GM12864 (cell line): ENCODE results near the gene PCID2.

Experiments used
- DNase-seq: peaks from one replicate; pipeline ENCODE4 v3.0.0-alpha.2; 2011; ENCODE audit warnings: low read depth
- H3K4me3 ChIP-seq: 2 replicates; pipeline ENCODE4 v1.5.1; 2011; ENCODE audit warnings: mild to moderate bottlenecking, low read depth, low read length, control low read depth
- TF ChIP-seq, protein P1 (sequence below): IDR thresholded peaks from 2 replicates; pipeline ENCODE4 v1.5.1; 2011; ENCODE audit warnings: low read depth, mild to moderate bottlenecking, moderate library complexity, low read length, control low read depth, inconsistent platforms; ENCODE audit errors: missing control alignments

The PCID2 gene

DNA sequence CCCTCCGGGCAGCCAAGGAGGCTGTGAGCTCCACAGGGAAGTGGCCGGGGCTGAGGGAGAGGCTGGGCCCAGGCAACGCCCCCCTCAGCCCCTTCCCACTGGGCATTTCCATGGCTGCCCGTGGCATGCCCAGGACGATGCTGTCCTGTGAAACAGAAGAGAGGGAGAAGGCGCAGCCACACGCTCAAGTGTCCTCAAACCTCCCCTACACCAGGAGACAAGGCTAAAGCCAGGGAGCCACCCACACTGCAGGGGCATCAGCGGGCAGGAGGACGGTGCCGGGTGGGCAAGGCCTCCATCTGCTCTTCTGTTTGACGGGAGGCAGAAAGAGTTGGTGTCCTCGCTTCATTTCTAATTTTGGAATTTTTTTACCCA, 64.2 kb downstream of the PCID2 start:
- TF ChIP-seq, protein P1, sequence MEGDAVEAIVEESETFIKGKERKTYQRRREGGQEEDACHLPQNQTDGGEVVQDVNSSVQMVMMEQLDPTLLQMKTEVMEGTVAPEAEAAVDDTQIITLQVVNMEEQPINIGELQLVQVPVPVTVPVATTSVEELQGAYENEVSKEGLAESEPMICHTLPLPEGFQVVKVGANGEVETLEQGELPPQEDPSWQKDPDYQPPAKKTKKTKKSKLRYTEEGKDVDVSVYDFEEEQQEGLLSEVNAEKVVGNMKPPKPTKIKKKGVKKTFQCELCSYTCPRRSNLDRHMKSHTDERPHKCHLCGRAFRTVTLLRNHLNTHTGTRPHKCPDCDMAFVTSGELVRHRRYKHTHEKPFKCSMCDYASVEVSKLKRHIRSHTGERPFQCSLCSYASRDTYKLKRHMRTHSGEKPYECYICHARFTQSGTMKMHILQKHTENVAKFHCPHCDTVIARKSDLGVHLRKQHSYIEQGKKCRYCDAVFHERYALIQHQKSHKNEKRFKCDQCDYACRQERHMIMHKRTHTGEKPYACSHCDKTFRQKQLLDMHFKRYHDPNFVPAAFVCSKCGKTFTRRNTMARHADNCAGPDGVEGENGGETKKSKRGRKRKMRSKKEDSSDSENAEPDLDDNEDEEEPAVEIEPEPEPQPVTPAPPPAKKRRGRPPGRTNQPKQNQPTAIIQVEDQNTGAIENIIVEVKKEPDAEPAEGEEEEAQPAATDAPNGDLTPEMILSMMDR, result no peak
- no peak overlapping the region for H3K4me3 ChIP-seq
- no peak for DNase-seq

DNA sequence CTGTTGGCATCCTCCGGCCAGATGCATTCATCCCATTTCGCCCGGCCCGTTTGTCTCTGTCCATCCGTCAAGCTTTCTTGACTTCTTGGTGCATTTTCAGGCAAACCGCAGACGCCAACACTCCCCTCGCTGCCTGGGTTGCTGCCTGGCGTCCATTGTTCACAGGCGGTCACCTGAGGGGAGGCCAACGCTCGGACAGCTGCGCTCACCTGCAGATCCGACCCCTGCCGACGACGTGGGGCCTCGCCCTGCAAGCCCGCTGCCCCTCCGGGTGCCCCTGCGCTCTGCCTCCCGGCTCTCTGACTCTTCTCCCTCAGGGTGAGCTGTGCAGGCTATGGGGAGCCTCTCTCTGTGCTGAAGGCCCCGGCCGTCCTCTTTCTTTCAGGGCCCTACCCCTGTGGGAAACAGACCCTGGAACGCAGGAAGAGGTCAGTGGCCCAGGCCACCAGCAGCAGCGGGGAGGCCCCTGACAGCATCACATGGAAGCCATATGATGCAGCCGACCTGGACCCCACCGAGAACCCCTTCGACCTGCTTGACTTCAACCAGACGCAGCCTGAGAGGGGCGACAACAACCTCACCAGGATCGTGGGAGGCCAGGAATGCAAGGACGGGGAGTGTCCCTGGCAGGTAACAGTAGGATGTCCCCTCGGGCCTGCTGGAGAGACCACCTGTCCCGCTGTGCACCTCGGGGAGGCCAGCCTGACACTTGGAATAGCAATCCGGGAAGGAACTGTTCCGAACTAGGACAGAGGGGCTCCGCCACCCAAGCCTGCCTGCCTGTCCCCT, 64.8 kb downstream of the PCID2 start:
- no peak for DNase-seq
- H3K4me3 ChIP-seq, result no peak overlapping the region
- TF ChIP-seq, protein P1, result no peak

DNA sequence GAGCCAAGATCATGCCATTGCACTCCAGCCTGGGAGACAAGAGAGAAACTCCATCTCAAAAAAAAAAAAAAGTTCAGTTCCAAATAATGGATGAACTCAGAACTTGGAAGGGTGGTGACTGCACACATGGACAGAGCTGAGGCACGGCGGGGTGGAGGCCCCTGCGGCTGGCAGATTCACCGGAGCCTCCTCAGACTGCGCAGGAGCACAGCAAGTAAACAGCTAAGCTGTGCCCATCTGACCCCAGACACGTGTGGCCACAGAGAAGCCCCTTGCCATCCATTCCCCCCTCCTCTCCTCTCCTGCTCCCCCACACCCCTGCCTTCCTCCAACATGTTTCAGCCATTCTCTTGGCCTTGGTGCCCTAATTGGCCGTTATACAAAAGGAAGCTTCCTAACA, 65.6 kb downstream of the PCID2 start:
- no peak overlapping the region for H3K4me3 ChIP-seq
- DNase-seq, result no peak
- TF ChIP-seq, protein P1, result no peak

DNA sequence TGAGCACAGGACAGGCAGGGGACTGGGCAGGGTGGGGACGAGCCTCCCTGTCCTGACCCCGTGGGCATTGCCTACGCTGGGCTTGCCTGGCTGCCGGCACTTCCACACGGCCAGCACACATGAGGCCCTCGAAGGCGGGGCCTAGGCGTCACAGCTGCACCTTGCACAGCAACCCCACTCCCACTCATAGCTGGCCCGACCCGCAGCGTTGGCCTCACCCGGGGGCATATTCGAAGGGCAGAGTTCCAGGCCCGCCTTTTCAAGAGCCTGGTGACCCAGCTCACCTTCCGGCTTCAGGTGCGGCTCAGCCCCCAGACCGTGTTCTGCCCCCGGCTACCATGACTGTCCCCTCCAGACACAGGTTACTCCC, 66.9 kb downstream of the PCID2 start:
- DNase-seq, result no peak
- TF ChIP-seq, protein P1, result no peak
- H3K4me3 ChIP-seq, result no peak overlapping the region

DNA sequence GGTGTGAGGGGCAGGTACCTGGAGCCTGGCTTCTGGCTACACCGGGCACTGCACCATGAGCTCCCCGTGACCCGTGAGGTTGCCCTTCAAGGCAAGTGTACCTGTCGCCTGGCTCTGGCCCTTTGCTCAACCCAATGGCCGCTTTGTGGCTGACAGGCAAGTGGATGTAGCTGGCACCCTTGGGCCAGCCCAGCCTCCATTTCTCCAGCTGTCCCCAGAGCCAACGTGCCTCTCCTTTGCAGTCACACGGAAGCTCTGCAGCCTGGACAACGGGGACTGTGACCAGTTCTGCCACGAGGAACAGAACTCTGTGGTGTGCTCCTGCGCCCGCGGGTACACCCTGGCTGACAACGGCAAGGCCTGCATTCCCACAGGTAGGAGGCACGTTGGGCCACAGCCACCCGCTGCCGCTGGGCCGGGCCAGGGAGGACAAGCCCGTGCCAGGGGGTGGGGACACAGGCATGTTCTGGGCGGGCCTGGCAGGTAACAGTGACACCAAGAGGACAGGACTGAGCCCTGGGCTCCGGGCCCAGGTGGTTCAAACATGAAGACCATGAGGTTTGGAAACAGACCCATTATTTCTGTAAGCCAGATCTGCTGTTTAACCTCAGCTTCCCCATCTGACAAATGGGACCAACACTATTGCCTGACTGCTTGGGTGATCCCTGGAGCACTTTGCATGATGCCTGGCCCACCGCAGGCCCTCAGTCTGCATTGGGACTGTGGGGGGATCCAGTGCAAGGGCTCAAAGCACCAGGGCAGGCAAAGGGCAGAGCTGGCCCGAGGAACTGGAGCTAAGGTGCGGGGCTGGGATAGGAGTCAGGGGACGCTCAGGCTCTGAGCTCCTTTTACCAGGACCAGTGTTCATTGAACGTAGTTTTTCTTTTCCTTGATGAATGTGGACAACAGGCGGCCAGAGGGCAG, 67.5 kb downstream of the PCID2 start:
- no peak for DNase-seq
- TF ChIP-seq, protein P1, result no peak
- H3K4me3 ChIP-seq, result no peak overlapping the region

DNA sequence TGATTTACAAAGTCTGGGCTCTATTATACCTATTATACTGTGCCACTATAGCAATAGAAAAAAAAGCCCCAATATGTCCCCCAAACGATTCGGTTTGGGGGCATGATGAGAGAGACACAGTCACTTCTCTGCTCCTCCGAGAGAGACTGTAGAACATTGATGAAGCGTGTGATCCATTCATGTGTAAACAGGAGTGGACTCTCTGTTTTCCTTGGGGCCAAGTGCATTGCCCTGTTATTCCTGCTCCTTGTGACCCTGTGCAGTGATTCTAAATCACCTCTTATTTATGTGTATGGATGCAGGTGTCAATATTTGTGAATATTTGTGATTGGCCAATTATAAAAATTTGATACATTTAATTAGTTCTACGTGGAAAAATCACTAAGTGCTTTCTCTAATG, 68.9 kb downstream of the PCID2 start:
- TF ChIP-seq, protein P1, result no peak
- no peak for DNase-seq
- H3K4me3 ChIP-seq, result no peak overlapping the region
